IPS DF 19.7 (cell line): ENCODE results near the gene HS3ST4.

Experiments
- DNase-seq: peaks from one replicate; pipeline ENCODE4 v3.0.0-alpha.2; 2013; ENCODE audit warnings: low read depth, low spot score

The HS3ST4 gene

DNA sequence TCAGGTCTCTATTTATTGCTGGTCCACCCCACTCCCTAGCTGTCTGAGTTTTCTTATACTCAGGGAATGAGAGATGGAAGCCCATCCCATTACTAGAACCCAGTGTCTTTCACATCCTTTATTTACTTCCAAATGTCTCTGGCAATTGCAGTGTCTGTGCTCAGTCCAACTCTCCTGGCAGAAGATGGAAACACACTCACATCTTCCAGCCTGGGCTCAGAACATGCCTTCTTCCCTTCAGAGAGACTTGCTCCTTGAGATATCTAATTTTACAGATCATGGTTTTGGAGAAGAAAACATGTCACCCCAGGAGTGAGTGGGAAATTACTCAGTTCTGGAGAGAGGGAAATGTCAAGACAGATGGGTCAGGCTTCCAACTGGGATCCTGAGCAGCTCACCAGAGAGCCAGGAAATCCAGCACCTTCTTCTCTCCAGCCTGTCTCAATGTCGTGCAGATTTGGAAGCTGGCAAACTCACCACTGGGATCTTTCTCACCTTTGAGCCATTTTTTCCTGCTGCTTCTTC is 494.4 kb downstream of the HS3ST4 start:
- no peak for DNase-seq
